Adipocyte (in vitro differentiated cells): Measurements from ENCODE around the gene PTPMT1.

Experiments used
- DNase-seq: peaks from one replicate; pipeline ENCODE4 v3.0.0-alpha.2; 2015; ENCODE audit warnings: low read depth
- H3K27me3 ChIP-seq: replicated peaks from 2 replicates; pipeline ENCODE4 v1.7.0; 2013; ENCODE audit warnings: mild to moderate bottlenecking, low read length, moderate library complexity; ENCODE audit not compliant: control insufficient read depth, insufficient read depth
- H3K36me3 ChIP-seq: 2 replicates; pipeline ENCODE4 v1.7.0; 2013; ENCODE audit warnings: low read length, mild to moderate bottlenecking, moderate library complexity; ENCODE audit not compliant: control insufficient read depth, insufficient read depth, severe bottlenecking
- H3K4me1 ChIP-seq: 2 replicates; pipeline ENCODE4 v1.7.0; 2013; ENCODE audit warnings: mild to moderate bottlenecking, low read length, moderate library complexity; ENCODE audit not compliant: control insufficient read depth, insufficient read depth
- H3K4me3 ChIP-seq: 2 replicates; pipeline ENCODE4 v1.7.0; 2013; ENCODE audit warnings: mild to moderate bottlenecking, low read length, moderate library complexity
- H3K9ac ChIP-seq: 2 replicates; pipeline ENCODE4 v1.7.0; 2013; ENCODE audit warnings: mild to moderate bottlenecking, low read length, moderate library complexity
- H3K9me3 ChIP-seq: 2 replicates; pipeline ENCODE4 v1.7.0; 2013; ENCODE audit warnings: mild to moderate bottlenecking, low read length, moderate library complexity; ENCODE audit not compliant: control insufficient read depth

The PTPMT1 gene

GRCh38 chr11:47569646-47570045, 4.2 kb downstream of the PTPMT1 start:
- no peak for DNase-seq
- peaks cover 39% of the 10 kb centered on the region for H3K36me3 ChIP-seq
- no peaks in the 10 kb centered on the region for H3K27me3 ChIP-seq

GRCh38 chr11:47570651-47571356, 5.4 kb downstream of the PTPMT1 start:
- no peak for DNase-seq
- H3K4me1 ChIP-seq, result peaks cover 38% of the 10 kb centered on the region
- H3K4me3 ChIP-seq, result no peak overlapping the region
- no peaks in the 10 kb centered on the region for H3K9me3 ChIP-seq
- no peaks in the 10 kb centered on the region for H3K27me3 ChIP-seq
- peak overlapping the region; percentile 9 for H3K9ac ChIP-seq
- H3K36me3 ChIP-seq, result peaks cover 42% of the 10 kb centered on the region

More at GRCh38 chr11:47569646-47570045, 4.2 kb downstream of the PTPMT1 start:
- Histone ChIP-seq H3K4me1 (peaks cover 42% of the 10 kb centered on the region), H3K4me3 (no peak overlapping the region), H3K9me3 (no peaks in the 10 kb centered on the region), H3K9ac (no peak overlapping the region)

- Histone ChIP-seq H3K36me3 (peaks cover 42% of the 10 kb centered on the region), H3K9ac (peak overlapping the region; percentile 26), H3K9me3 (no peaks in the 10 kb centered on the region), H3K4me1 (peaks cover 37% of the 10 kb centered on the region), H3K27me3 (no peaks in the 10 kb centered on the region), H3K4me3 (no peak overlapping the region)
- no peak for DNase-seq
These were observed 5.9 kb downstream of the PTPMT1 start for GRCh38 chr11:47571357-47571729.

- H3K27me3 ChIP-seq, result no peaks in the 10 kb centered on the region
- peak overlapping the region; percentile 52 for H3K9ac ChIP-seq
- H3K9me3 ChIP-seq, result no peaks in the 10 kb centered on the region
- peak; percentile 53 for DNase-seq
- H3K36me3 ChIP-seq, result peaks cover 44% of the 10 kb centered on the region
- H3K4me1 ChIP-seq, result peaks cover 32% of the 10 kb centered on the region
- no peak overlapping the region for H3K4me3 ChIP-seq
These were observed 6.5 kb downstream of the PTPMT1 start for GRCh38 chr11:47571895-47572294.

GRCh38 chr11:47572715-47573255, 7.4 kb downstream of the PTPMT1 start:
- Histone ChIP-seq H3K4me3 (no peak overlapping the region), H3K9ac (peak overlapping the region; percentile 52), H3K27me3 (no peaks in the 10 kb centered on the region), H3K9me3 (no peaks in the 10 kb centered on the region), H3K36me3 (peaks cover 49% of the 10 kb centered on the region), H3K4me1 (peaks cover 40% of the 10 kb centered on the region)
- DNase-seq, result no peak

GRCh38 chr11:47573321-47573720, 7.9 kb downstream of the PTPMT1 start:
- Histone ChIP-seq H3K9me3 (no peaks in the 10 kb centered on the region), H3K27me3 (no peaks in the 10 kb centered on the region), H3K4me3 (no peak overlapping the region), H3K36me3 (peaks cover 49% of the 10 kb centered on the region), H3K9ac (peak overlapping the region; percentile 52), H3K4me1 (peaks cover 44% of the 10 kb centered on the region)
- DNase-seq, result no peak

GRCh38 chr11:47577460-47578041, 12.2 kb downstream of the PTPMT1 start:
- Histone ChIP-seq H3K9ac (peak overlapping the region; percentile 93), H3K27me3 (no peaks in the 10 kb centered on the region), H3K4me1 (peaks cover 26% of the 10 kb centered on the region), H3K36me3 (peaks cover 48% of the 10 kb centered on the region), H3K9me3 (no peaks in the 10 kb centered on the region), H3K4me3 (peak overlapping the region; percentile 86)
- no peak for DNase-seq

GRCh38 chr11:47578524-47579494, 13.4 kb downstream of the PTPMT1 start, which contains the start of the genes KBTBD4 and NDUFS3:
TSS of gene KBTBD4 (minus strand) at chr11:47578970. CDS start at chr11:47578951, 19 bp downstream.
TSS of gene NDUFS3 (plus strand) at chr11:47579074. CDS start at chr11:47579092, 18 bp downstream.
- H3K9me3 ChIP-seq, result no peaks in the 10 kb centered on the region
- peak within 1 kb of the TSS; percentile 93 for H3K9ac ChIP-seq
- H3K4me3 ChIP-seq, result peak within 1 kb of the TSS; percentile 86
- no peaks in the 10 kb centered on the region for H3K27me3 ChIP-seq
- H3K4me1 ChIP-seq, result peaks cover 21% of the 10 kb centered on the region
- H3K36me3 ChIP-seq, result peaks cover 50% of the 10 kb centered on the region
- DNase-seq, result peak; percentile 96

GRCh38 chr11:47583844-47584243, 18.4 kb downstream of the PTPMT1 start:
- H3K9ac ChIP-seq, result no peak overlapping the region

GRCh38 chr11:47586098-47586855, 20.9 kb downstream of the PTPMT1 start, which contains the start of gene FAM180B:
TSS of gene FAM180B (plus strand) at chr11:47586678. CDS start at chr11:47586769, 91 bp downstream.
- no peak within 1 kb of the TSS for H3K4me3 ChIP-seq
- DNase-seq, result no peak
- no peaks in the 10 kb centered on the region for H3K9me3 ChIP-seq
- no peak within 1 kb of the TSS for H3K9ac ChIP-seq
- peaks cover 18% of the 10 kb centered on the region for H3K4me1 ChIP-seq
- peaks cover 13% of the 10 kb centered on the region for H3K27me3 ChIP-seq
- H3K36me3 ChIP-seq, result peaks cover 39% of the 10 kb centered on the region

More at GRCh38 chr11:47583844-47584243, 18.4 kb downstream of the PTPMT1 start:
- Histone ChIP-seq H3K36me3 (peaks cover 46% of the 10 kb centered on the region), H3K4me1 (peaks cover 26% of the 10 kb centered on the region), H3K4me3 (no peak overlapping the region), H3K27me3 (peaks cover 2% of the 10 kb centered on the region), H3K9me3 (no peaks in the 10 kb centered on the region)
- no peak for DNase-seq
